ENCODE results near the gene DBX1.
"Not testable (repeated sequence)": the region's sequence is repeated elsewhere in the genome, so short reads cannot be mapped to it uniquely, and the experiment has no call there.

The DBX1 gene

GRCh38 chr11:20161230-20161918 is 1.1 kb upstream of the DBX1 start:
- DNase-seq, result peak; percentile 20

- no peak for DNase-seq
Observed at GRCh38 chr11:20159466-20160381, 551 bp downstream of the DBX1 start.

DNA sequence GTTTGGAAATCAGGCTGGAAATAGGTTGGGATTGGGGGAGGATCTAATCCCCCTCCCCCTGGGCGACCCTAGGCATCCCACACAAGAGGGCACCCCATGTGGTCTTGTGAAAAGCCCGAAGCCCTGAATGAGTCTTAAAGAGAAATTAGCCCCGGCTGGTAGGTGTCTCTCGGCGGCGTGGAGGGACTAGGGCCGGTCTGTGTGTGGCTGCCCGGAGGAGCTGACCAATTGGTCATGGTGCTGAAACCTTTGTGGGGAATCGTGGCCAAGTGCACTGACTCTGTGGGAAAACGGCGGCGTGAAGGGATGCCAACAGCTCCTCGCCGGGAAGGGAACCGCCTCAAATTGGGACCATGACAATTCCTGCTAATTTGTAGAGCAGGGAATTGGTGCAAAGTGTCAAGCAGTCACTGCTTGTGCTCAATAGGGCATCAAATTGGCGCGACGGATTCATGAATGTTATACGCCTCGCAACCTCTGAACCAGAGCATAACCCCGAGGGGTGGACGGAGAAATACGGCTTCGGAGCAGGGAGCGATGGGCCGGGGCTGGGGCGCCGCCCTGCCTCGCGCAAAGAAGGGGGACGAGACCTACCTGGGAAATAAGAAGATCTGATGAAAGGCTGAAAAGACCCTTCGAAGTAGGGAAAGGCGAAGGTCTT is 1.5 kb downstream of the DBX1 start:
- DNase-seq, result no peak

GRCh38 chr11:20157728-20158127 is 2.5 kb downstream of the DBX1 start:
- no peak for DNase-seq

GRCh38 chr11:20156876-20157613 is 3.2 kb downstream of the DBX1 start:
- no peak for DNase-seq

GRCh38 chr11:20156280-20156875 is 3.9 kb downstream of the DBX1 start:
- no peak for DNase-seq

DNA sequence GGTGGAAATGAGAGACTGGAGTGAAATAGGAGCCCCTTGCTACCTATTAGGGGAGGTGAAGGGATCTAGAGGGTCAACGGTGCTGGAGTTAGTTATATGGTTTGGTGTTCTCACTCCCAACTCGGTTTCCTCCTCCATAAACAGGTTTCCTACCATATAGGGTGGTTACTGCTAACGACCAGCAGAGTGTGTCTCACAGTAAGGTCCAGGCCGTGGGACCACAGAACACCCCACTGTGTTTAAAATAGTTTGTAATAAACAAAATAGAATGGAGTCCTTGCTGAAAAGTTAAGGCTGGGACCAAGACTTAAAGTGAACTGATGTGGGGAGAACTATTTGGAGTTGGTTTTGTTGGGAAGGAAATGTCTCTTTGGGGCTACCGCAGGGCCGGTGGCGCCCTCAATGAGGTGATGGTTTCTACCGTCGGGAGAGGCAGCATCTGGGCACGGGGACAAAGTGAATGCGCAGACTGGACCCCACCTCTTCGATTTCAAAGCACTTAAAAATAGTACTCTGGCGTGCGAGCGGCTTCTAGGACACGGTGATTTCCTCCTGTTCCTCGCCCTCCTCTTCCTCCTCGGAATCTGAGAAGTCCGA is 4.5 kb downstream of the DBX1 start:
- no peak for DNase-seq

- no peak for DNase-seq
Observed at GRCh38 chr11:20154381-20154780, 5.9 kb downstream of the DBX1 start.

DNA sequence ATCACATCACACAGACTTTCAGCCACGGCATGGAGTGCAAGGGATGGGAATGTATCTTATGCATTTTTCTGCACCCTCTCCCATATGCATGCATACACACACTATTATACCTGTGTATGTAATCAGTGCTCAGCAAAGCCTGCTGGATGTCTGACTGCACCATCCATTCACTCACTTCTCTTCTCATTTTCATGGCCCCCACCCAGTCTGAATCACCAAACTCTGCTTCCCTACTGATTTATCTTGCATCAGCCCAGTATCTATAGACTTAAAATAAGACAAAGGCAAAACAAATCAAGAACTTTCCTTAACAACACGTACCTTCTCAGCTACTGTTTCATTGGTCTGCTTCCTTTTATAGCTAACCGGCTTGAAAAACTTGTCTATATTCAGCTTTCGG is 21.6 kb downstream of the DBX1 start:
- DNase-seq, result no peak

- no peak for DNase-seq
Observed at GRCh38 chr11:20137637-20138036, 22.6 kb downstream of the DBX1 start.

GRCh38 chr11:20134991-20135736 is 25.1 kb downstream of the DBX1 start:
- DNase-seq, result no peak

GRCh38 chr11:20132667-20133039 is 27.6 kb downstream of the DBX1 start:
- no peak for DNase-seq

DNA sequence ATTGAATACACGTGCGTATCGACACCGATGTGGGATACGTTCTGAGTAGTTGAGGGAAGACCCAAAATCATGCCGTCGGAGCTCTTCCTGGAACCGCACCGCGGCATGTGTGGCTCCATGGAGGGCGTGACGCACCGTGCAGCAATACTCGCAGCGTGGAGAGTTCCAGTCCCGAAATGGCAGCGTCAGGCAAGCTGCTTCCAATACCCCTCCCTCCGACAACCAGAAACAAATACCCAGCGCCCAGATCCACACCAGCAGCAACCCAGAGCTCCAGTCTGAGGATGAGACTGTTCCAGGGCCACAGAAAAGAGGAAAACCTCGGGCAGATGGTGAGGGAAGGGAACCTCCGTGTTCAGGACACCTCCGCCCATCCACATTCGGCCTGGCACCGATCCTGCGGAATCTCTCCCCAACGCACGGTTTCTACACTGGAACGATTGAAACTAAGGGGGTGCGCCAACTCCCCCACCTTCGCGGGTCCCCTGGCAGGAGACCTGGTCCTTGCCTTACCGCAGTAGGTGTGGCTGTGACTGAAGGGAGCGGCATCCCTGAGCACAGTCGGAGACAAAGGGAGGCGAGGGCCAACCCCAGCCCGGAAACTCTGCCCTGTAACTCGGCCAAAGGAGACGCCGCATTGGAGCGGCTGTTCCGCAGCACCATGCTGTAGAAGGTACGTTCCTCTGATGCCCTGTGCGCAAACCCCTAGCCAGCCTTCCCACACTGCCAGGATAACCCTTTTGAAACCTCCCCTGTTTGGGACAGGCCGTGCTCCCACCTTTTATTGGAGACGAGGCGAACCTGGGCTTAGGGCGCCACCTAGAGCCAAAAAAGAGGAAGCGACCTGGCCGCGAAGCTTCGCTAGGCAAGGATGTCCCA is 28.2 kb downstream of the DBX1 start:
- DNase-seq, result no peak

GRCh38 chr11:20129665-20130064 is 30.6 kb downstream of the DBX1 start:
- DNase-seq, result no peak

DNA sequence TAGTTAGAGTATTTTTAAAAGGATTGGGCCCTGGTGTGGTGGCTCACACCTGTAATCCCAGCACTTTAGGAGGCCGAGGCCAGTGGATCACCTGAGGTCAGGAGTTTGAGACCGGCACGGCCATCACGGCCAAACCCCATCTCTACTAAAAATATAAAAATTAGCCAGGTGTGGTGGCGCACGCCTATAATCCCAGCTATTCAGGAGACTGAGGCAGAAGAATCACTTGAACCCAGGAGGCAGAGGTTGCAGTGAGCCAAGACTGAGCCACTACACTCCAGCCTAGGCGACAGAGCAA is 31.8 kb downstream of the DBX1 start:
- not testable (repeated sequence) for DNase-seq

DNA sequence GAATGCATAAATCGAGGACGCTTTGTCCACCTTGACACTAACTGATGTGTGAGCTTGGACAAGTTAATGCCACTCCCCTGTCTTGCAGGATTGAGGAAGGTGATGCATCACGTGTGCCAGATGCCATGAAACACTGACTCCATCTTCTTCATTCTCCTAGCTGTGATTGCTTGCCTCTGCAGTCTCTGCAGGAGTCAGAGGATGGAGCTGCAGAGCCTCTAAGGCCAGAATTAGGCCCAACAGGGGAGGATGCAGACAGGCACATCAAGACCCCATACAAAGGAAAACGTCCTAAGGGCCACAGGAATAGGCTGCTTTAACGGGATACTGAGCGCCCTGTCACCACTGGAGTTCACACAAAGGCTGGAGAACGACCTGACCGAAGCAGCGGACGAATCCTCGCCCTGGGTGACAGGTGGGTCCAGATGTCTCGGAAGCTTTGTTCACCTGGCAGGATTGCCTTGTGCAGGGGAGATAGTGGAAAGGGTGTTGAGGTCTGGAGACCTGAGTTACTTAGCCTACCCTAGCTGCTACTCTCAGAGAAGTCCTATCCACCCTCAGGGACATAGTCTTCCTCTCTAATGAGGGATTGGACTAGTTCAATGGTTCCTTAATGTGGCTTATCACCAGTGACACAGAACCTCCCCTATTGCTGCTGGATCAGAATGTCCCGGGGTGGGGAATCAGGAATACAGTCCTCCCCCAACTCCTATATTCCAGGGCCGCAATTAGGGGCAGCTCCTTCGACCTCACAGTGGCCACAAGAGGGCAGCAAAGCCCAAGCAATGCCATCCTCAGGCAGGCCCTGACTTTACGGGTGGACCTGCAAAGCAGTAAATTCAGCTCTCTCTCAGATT is 32.4 kb downstream of the DBX1 start:
- DNase-seq, result peak; percentile 24

DNA sequence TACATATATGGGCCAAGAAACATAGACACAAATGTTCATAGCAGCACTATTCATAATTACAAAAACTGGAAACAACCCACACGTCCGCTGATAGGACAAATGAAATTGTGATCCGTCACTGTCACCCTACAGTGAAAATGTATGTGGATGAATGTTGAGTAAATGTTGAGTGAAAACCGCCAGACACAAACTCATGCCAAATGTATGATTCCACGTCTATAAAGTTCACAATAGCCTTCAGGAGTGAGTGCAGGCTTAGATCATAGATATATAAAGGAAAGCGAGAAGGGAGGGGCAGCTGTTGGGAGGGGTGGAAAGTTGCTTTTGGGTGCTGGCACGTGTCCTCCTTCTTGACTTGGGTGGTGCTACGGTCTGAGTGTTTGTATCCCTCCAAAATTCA is 33.6 kb downstream of the DBX1 start:
- DNase-seq, result no peak

- DNase-seq, result no peak
Observed at GRCh38 chr11:20125927-20126326, 34.3 kb downstream of the DBX1 start.

DNA sequence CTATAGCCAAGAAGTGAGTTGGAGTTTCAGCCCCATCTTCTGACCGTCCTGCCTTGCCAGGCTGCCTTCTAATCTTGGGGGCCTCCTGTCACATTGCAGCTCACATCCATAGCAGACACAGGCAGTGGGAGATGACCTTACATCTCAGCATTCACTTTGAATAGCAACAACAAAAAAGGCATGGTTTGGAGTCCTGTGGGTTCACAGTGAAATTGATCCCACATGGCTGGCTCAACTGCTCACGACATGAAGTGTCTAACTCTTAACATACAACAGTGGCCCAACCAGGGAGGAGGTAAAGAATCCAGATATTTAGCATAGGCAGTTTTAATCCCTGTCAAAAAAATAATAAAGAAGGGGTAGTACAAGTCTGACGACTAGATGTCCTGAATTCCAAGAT is 38.1 kb downstream of the DBX1 start:
- DNase-seq, result no peak

Data from DMS79 (cell line).